H1 (cell line): Measurements from ENCODE around the gene KIF25. TPM values are rescaled to one million over a fixed set of nuclear protein-coding genes. Genes with fewer than 3 reads are reported as not detected.

Experiments
- NANOG ChIP-seq: IDR thresholded peaks from 2 replicates; pipeline ENCODE4 v1.6.1; 2011; ENCODE audit warnings: low read length, low read depth, mild to moderate bottlenecking, inconsistent platforms; ENCODE audit not compliant: insufficient read depth, poor library complexity, severe bottlenecking
- SAP30 ChIP-seq: fragments of 300-600 bp; sonication (generic); IDR thresholded peaks from 2 replicates; pipeline ENCODE4 v1.7.1; 2012; ENCODE audit warnings: low read length, moderate library complexity, mild to moderate bottlenecking, inconsistent platforms; ENCODE audit not compliant: insufficient read depth, insufficient replicate concordance
- polyA plus RNA-seq, 7 experiments: library from polyadenylated mRNA; depleted of rRNA in 3 of 7; stranded (reverse) in 5 of 7; unstranded in 2 of 7; fragments of >200 nt in 5 of 7; fragments of 200-250 nt in 2 of 7; gene quantifications; 1 replicate in 5 of 7; 2 replicates in 1 of 7; 4 replicates in 1 of 7; pipeline versions ENCODE4 v1.2.1 to v1.2.3, GENCODE V29; 2011 to 2013; ENCODE audit warnings: missing spikeins in 2 of 7, mixed read lengths in 2 of 7
- total RNA-seq: library from RNA; stranded (reverse); fragmentation: NEBNext Ultra II Directional; extraction: Animal tissue kit (Norgen Biotek cat#: 25700); gene quantifications from 2 replicates; pipeline ENCODE4 v1.2.1, GENCODE V29; 2021

The KIF25 gene
- total and polyA plus RNA-seq, 2 of the 8 experiments (the other 6 are each of a cell fraction or from before 2014, with no cell fraction given), result 1.5 to 2.0 TPM

DNA sequence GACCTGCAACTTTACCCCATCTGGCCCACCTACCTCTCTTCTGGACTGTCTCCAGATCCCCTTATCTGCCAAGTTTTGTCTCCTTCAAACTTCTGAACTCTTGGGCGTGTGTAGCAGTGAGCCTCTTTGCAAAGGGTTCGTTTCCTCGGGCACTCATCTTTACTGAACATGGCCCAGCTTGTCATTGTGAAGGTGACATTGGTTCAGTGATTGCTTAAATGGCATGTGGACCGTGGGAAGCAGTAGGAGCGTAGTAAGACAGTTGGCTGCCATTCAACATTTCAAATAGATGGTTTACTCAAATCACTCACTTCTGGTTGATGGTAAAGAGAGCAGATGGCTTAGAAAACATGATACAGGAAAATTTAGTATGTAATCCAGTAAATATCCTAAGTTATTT lies 34.8 kb upstream of the KIF25 start (continued):
- TF ChIP-seq NANOG, result no peak
- no peak for TF ChIP-seq SAP30
